K562 (cell line): Measurements from ENCODE around the gene TRERF1. TPM values are rescaled to one million over a fixed set of nuclear protein-coding genes. Genes with fewer than 3 reads are reported as not detected.

ENCODE experiments used
- BHLHE40 ChIP-seq: IDR thresholded peaks from 2 replicates; pipeline ENCODE4 v1.6.1; 2011; ENCODE audit warnings: low read length, improper control_type of control experiment
- FOXK2 ChIP-seq, 2 experiments: fragments of 450-650 bp; IDR thresholded peaks in 1 of 2; conservative IDR thresholded peaks in 1 of 2; 2 replicates each; pipeline ENCODE4 v1.6.1; 2016; ENCODE audit warnings: low read depth in 2 of 2, mild to moderate bottlenecking in 1 of 2
- IFI16 ChIP-seq: fragments of 250-450 bp; sonication (Bioruptor Pico); IDR thresholded peaks from 2 replicates; pipeline ENCODE4 v2.1.2; 2022; ENCODE audit warnings: mild to moderate bottlenecking, inconsistent platforms
- JUNB ChIP-seq: fragments of 450-650 bp; formaldehyde crosslinking; conservative IDR thresholded peaks from 2 replicates; pipeline ENCODE4 v1.4.0; 2020; ENCODE audit warnings: mild to moderate bottlenecking
- KLF16 ChIP-seq: IDR thresholded peaks from 2 replicates; pipeline ENCODE4 v1.6.1; 2016; ENCODE audit warnings: antibody characterized with exemption
- RUNX1 ChIP-seq: sonication (generic); IDR thresholded peaks from 2 replicates; pipeline ENCODE4 v1.6.1; 2016; ENCODE audit warnings: antibody characterized with exemption, low read depth
- STAG1 ChIP-seq: sonication (generic); formaldehyde crosslinking; IDR thresholded peaks from 2 replicates; pipeline ENCODE4 v1.5.0; 2020; ENCODE audit warnings: missing genetic modification reagents, borderline replicate concordance
- ZBTB26 ChIP-seq: fragments of 450-650 bp; formaldehyde crosslinking; IDR thresholded peaks from 2 replicates; pipeline ENCODE4 v1.4.0; 2022; ENCODE audit warnings: missing genetic modification characterization
- ZC3H11A ChIP-seq: IDR thresholded peaks from 2 replicates; pipeline ENCODE4 v1.6.1; 2012; ENCODE audit warnings: low read depth, low read length, improper control_type of control experiment
- polyA plus RNA-seq, 8 experiments: library from polyadenylated mRNA; depleted of rRNA in 4 of 8; stranded (reverse) in 5 of 8; unstranded in 3 of 8; fragments of >200 nt; fragmentation: Nextera tagmentation in 2 of 8; fragmentation: Illumina TruSeq in 1 of 8; extraction: Ambion mirVana in 2 of 8; extraction: Trizol in 1 of 8; gene quantifications; 2 replicates each; pipeline versions ENCODE4 v1.2.1 to v1.2.3, GENCODE V29; 2011 to 2014; ENCODE audit warnings: inconsistent platforms in 1 of 8, missing spikeins in 1 of 8
- total RNA-seq, 7 experiments: library from RNA; depleted of rRNA in 6 of 7; stranded (reverse); fragments of >200 nt in 6 of 7; fragmentation: Illumina TruSeq in 2 of 7; extraction: Trizol in 2 of 7; gene quantifications; 2 replicates each; pipeline versions ENCODE4 v1.2.1 to v1.2.3, GENCODE V29; 2011 to 2021; ENCODE audit warnings: low replicate concordance in 1 of 7
- TF ChIP-seq, protein P1 (sequence below): fragments of 450-650 bp; IDR thresholded peaks from 2 replicates; pipeline ENCODE4 v1.6.1; 2016; ENCODE audit warnings: mild to moderate bottlenecking, moderate library complexity
- TF ChIP-seq, protein P2 (sequence below): sonication (generic); formaldehyde crosslinking; IDR thresholded peaks from 2 replicates; pipeline ENCODE4 v1.9.0; 2022; ENCODE audit warnings: mild to moderate bottlenecking, missing genetic modification reagents
- TF ChIP-seq, protein P3 (sequence below): fragments of 200-800 bp; sonication (Bioruptor generic); IDR thresholded peaks from 2 replicates; pipeline ENCODE4 v1.6.1; 2017; ENCODE audit warnings: missing genetic modification characterization, missing compliant biosample characterization

TRERF1 gene
- total and polyA plus RNA-seq, 9 of the 15 experiments (the other 6 are each of a cell fraction or from before 2014, with no cell fraction given), result 0.04 to 0.20 (median 0.07) TPM; not detected in 3

GRCh38 chr6:42229506-42230119 is 222.1 kb downstream of the TRERF1 start (continued):
- TF ChIP-seq, protein P1, sequence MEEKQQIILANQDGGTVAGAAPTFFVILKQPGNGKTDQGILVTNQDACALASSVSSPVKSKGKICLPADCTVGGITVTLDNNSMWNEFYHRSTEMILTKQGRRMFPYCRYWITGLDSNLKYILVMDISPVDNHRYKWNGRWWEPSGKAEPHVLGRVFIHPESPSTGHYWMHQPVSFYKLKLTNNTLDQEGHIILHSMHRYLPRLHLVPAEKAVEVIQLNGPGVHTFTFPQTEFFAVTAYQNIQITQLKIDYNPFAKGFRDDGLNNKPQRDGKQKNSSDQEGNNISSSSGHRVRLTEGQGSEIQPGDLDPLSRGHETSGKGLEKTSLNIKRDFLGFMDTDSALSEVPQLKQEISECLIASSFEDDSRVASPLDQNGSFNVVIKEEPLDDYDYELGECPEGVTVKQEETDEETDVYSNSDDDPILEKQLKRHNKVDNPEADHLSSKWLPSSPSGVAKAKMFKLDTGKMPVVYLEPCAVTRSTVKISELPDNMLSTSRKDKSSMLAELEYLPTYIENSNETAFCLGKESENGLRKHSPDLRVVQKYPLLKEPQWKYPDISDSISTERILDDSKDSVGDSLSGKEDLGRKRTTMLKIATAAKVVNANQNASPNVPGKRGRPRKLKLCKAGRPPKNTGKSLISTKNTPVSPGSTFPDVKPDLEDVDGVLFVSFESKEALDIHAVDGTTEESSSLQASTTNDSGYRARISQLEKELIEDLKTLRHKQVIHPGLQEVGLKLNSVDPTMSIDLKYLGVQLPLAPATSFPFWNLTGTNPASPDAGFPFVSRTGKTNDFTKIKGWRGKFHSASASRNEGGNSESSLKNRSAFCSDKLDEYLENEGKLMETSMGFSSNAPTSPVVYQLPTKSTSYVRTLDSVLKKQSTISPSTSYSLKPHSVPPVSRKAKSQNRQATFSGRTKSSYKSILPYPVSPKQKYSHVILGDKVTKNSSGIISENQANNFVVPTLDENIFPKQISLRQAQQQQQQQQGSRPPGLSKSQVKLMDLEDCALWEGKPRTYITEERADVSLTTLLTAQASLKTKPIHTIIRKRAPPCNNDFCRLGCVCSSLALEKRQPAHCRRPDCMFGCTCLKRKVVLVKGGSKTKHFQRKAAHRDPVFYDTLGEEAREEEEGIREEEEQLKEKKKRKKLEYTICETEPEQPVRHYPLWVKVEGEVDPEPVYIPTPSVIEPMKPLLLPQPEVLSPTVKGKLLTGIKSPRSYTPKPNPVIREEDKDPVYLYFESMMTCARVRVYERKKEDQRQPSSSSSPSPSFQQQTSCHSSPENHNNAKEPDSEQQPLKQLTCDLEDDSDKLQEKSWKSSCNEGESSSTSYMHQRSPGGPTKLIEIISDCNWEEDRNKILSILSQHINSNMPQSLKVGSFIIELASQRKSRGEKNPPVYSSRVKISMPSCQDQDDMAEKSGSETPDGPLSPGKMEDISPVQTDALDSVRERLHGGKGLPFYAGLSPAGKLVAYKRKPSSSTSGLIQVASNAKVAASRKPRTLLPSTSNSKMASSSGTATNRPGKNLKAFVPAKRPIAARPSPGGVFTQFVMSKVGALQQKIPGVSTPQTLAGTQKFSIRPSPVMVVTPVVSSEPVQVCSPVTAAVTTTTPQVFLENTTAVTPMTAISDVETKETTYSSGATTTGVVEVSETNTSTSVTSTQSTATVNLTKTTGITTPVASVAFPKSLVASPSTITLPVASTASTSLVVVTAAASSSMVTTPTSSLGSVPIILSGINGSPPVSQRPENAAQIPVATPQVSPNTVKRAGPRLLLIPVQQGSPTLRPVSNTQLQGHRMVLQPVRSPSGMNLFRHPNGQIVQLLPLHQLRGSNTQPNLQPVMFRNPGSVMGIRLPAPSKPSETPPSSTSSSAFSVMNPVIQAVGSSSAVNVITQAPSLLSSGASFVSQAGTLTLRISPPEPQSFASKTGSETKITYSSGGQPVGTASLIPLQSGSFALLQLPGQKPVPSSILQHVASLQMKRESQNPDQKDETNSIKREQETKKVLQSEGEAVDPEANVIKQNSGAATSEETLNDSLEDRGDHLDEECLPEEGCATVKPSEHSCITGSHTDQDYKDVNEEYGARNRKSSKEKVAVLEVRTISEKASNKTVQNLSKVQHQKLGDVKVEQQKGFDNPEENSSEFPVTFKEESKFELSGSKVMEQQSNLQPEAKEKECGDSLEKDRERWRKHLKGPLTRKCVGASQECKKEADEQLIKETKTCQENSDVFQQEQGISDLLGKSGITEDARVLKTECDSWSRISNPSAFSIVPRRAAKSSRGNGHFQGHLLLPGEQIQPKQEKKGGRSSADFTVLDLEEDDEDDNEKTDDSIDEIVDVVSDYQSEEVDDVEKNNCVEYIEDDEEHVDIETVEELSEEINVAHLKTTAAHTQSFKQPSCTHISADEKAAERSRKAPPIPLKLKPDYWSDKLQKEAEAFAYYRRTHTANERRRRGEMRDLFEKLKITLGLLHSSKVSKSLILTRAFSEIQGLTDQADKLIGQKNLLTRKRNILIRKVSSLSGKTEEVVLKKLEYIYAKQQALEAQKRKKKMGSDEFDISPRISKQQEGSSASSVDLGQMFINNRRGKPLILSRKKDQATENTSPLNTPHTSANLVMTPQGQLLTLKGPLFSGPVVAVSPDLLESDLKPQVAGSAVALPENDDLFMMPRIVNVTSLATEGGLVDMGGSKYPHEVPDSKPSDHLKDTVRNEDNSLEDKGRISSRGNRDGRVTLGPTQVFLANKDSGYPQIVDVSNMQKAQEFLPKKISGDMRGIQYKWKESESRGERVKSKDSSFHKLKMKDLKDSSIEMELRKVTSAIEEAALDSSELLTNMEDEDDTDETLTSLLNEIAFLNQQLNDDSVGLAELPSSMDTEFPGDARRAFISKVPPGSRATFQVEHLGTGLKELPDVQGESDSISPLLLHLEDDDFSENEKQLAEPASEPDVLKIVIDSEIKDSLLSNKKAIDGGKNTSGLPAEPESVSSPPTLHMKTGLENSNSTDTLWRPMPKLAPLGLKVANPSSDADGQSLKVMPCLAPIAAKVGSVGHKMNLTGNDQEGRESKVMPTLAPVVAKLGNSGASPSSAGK, result no peak
- TF ChIP-seq JUNB (no peak), STAG1 (no peak), FOXK2 (conservative IDR thresholded peaks at IDR 0.05 in 1 of 2, IDR thresholded peaks at IDR 0.05 in 1 of 2; ENCODE audit: low read depth in 2 of 2) (0 out of 4 replicates have a peak, but pooled peaks of 1 of the 2 experiments have one; percentile 10), ZC3H11A (no peak), RUNX1 (no peak), ZBTB26 (CRISPR knock-in tag) (no peak), IFI16 (CRISPR knock-in tag) (no peak), BHLHE40 (peak; percentile 33; the same call in 1 of the 2 replicates), KLF16 (peak; percentile 3; the same call in 1 of the 2 replicates)
- TF ChIP-seq, protein P2, sequence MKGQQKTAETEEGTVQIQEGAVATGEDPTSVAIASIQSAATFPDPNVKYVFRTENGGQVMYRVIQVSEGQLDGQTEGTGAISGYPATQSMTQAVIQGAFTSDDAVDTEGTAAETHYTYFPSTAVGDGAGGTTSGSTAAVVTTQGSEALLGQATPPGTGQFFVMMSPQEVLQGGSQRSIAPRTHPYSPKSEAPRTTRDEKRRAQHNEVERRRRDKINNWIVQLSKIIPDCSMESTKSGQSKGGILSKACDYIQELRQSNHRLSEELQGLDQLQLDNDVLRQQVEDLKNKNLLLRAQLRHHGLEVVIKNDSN (CRISPR knock-in tag), result no peak
- TF ChIP-seq, protein P3, sequence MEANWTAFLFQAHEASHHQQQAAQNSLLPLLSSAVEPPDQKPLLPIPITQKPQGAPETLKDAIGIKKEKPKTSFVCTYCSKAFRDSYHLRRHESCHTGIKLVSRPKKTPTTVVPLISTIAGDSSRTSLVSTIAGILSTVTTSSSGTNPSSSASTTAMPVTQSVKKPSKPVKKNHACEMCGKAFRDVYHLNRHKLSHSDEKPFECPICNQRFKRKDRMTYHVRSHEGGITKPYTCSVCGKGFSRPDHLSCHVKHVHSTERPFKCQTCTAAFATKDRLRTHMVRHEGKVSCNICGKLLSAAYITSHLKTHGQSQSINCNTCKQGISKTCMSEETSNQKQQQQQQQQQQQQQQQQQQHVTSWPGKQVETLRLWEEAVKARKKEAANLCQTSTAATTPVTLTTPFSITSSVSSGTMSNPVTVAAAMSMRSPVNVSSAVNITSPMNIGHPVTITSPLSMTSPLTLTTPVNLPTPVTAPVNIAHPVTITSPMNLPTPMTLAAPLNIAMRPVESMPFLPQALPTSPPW (CRISPR knock-in tag), result peak; percentile 54; the same call in 1 of the 2 replicates
